A549 (cell line): ENCODE measurements around the gene TRAK1. TPM values are rescaled to one million over a fixed set of nuclear protein-coding genes. Genes with fewer than 3 reads are reported as not detected.

Experiments
- ATAC-seq, 2 experiments: fragments of 200-7000 bp in 1 of 2; fragments of >200 bp in 1 of 2; cut with Nextera tagmentation in 1 of 2; cut with Tn5 transposase in 1 of 2; 3 replicates each; pipeline versions ENCODE4 v1.8.0 to v1.9.1; 2018 to 2020; ENCODE audit warnings: mild to moderate bottlenecking in 1 of 2, moderate library complexity in 1 of 2
- CTCF ChIA-PET: fragments of 300-600 bp; sonication (Branson Sonifier 250); formaldehyde crosslinking; extraction: SDS; loops from one replicate; lab custom pipeline; 2021; ENCODE audit warnings: antibody characterized with exemption, inconsistent platforms; lab: Yijun Ruan, JAX
- POLR2A ChIA-PET: fragments of 350-600 bp; formaldehyde crosslinking; extraction: SDS; loops from one replicate; lab custom pipeline; 2021; ENCODE audit warnings: antibody characterized with exemption, inconsistent platforms; lab: Yijun Ruan, JAX
- DNase-seq, 2 experiments: peaks; one replicate each; pipeline versions ENCODE4 v3.0.0 to v3.0.0-alpha.2; 2011 to 2016; ENCODE audit warnings: low read depth in 1 of 2, low spot score in 1 of 2
- FAIRE-seq: peaks from 2 replicates; lab custom pipeline; 2011; peaks lifted over from hg19 to GRCh38; lab: Jason Lieb, UNC
- H3K27ac ChIP-seq, 2 experiments: fragments of >200 bp; sonication (Bioruptor Twin); formaldehyde crosslinking; 3 replicates each; pipeline ENCODE4 v1.5.1; 2016 to 2017
- H3K4me1 ChIP-seq: fragments of >200 bp; sonication (Bioruptor Twin); formaldehyde crosslinking; 3 replicates; pipeline ENCODE4 v1.6.1; 2016
- H3K4me2 ChIP-seq: fragments of >200 bp; sonication (Bioruptor Twin); formaldehyde crosslinking; 3 replicates; pipeline ENCODE4 v1.6.1; 2016
- H3K4me3 ChIP-seq: fragments of >200 bp; sonication (Bioruptor Twin); formaldehyde crosslinking; 3 replicates; pipeline ENCODE4 v1.5.1; 2016
- H3K9me3 ChIP-seq: fragments of >200 bp; sonication (Bioruptor Twin); formaldehyde crosslinking; 3 replicates; pipeline ENCODE4 v1.6.1; 2016
- CBX2 ChIP-seq: fragments of 200-600 bp; sonication (generic); IDR thresholded peaks from 2 replicates; pipeline ENCODE4 v1.6.1; 2016; ENCODE audit warnings: low read depth, mild to moderate bottlenecking, borderline replicate concordance
- CHD4 ChIP-seq: fragments of 200-600 bp; sonication (generic); IDR thresholded peaks from 2 replicates; pipeline ENCODE4 v1.6.1; 2016; ENCODE audit warnings: antibody characterized with exemption, mild to moderate bottlenecking, borderline replicate concordance
- EHMT2 ChIP-seq: fragments of 200-600 bp; sonication (generic); IDR thresholded peaks from 2 replicates; pipeline ENCODE4 v1.6.1; 2016; ENCODE audit warnings: antibody characterized with exemption, low read depth, mild to moderate bottlenecking, moderate library complexity
- FOSB ChIP-seq: fragments of 250-450 bp; sonication (Bioruptor Pico); IDR thresholded peaks from 2 replicates; pipeline ENCODE4 v1.5.0; 2020; ENCODE audit warnings: mild to moderate bottlenecking, moderate library complexity
- GATA3 ChIP-seq: IDR thresholded peaks from 2 replicates; pipeline ENCODE4 v1.6.1; 2012; ENCODE audit warnings: borderline replicate concordance
- HES2 ChIP-seq: fragments of >200 bp; sonication (Bioruptor Twin); formaldehyde crosslinking; IDR thresholded peaks from 2 replicates; pipeline ENCODE4 v1.6.1; 2016
- HEYL ChIP-seq: fragments of 250-450 bp; sonication (Bioruptor Pico); IDR thresholded peaks from 2 replicates; pipeline ENCODE4 v1.8.0; 2021; ENCODE audit warnings: mild to moderate bottlenecking, moderate library complexity
- HOXB5 ChIP-seq: fragments of 250-450 bp; sonication (Bioruptor Pico); IDR thresholded peaks from 2 replicates; pipeline ENCODE4 v1.5.0; 2020; ENCODE audit warnings: mild to moderate bottlenecking, moderate library complexity
- JUN ChIP-seq, 2 experiments: fragments of >200 bp; sonication (Bioruptor Twin); formaldehyde crosslinking; IDR thresholded peaks; 2 replicates in 1 of 2; 3 replicates in 1 of 2; pipeline ENCODE4 v1.6.1; 2016 to 2017
- MAFK ChIP-seq: fragments of 450-650 bp; IDR thresholded peaks from 2 replicates; pipeline ENCODE4 v1.6.1; 2014; ENCODE audit not compliant: partially characterized antibody
- POLR2A ChIP-seq: IDR thresholded peaks from 2 replicates; pipeline ENCODE4 v1.6.1; 2012; ENCODE audit warnings: mild to moderate bottlenecking, low read length
- RNF2 ChIP-seq: fragments of 200-600 bp; sonication (generic); IDR thresholded peaks from 2 replicates; pipeline ENCODE4 v1.6.1; 2016; ENCODE audit warnings: low read depth, mild to moderate bottlenecking, antibody characterized with exemption, moderate library complexity, borderline replicate concordance
- SMC3 ChIP-seq: fragments of >200 bp; sonication (Bioruptor Twin); formaldehyde crosslinking; IDR thresholded peaks from 3 replicates; pipeline ENCODE4 v1.6.1; 2018; ENCODE audit warnings: inconsistent platforms
- WGBS: methylation state at CpG from one replicate; pipeline ENCODE4 v1.1.6; 2017; ENCODE audit errors: missing lambda C conversion rate; 5-methylcytosine and 5-hydroxymethylcytosine counted together
- polyA plus RNA-seq, 4 experiments: library from polyadenylated mRNA; depleted of rRNA in 3 of 4; stranded (reverse); fragments of >200 nt; fragmentation: RNase III in 1 of 4; extraction: RNeasy Plus Mini Kit Qiagen cat#74134 plus additional on column Dnase treatment in 1 of 4; gene quantifications; 2 replicates in 3 of 4; 3 replicates in 1 of 4; pipeline ENCODE4 v1.2.3, GENCODE V29; 2011 to 2017
- TF ChIP-seq, protein P1 (sequence below): fragments of 450-650 bp; IDR thresholded peaks from 2 replicates; pipeline ENCODE4 v1.6.1; 2014; ENCODE audit warnings: antibody characterized with exemption
- TF ChIP-seq, protein P2 (sequence below): IDR thresholded peaks from 2 replicates; pipeline ENCODE4 v1.6.1; 2012
- TF ChIP-seq, protein P3 (sequence below): fragments of 150-350 bp; IDR thresholded peaks from 2 replicates; pipeline ENCODE4 v1.6.1; 2014; ENCODE audit warnings: low read depth, mild to moderate bottlenecking, low read length
- TF ChIP-seq, protein P4 (sequence below): fragments of 250-450 bp; sonication (Bioruptor Pico); IDR thresholded peaks from 2 replicates; pipeline ENCODE4 v1.5.0; 2021; ENCODE audit warnings: mild to moderate bottlenecking, moderate library complexity, borderline replicate concordance
- TF ChIP-seq, protein P5 (sequence below): fragments of >200 bp; sonication (Bioruptor Twin); formaldehyde crosslinking; IDR thresholded peaks from 3 replicates; pipeline ENCODE4 v1.6.1; 2016
- TF ChIP-seq, protein P6 (sequence below): fragments of 250-450 bp; sonication (Bioruptor Pico); IDR thresholded peaks from 2 replicates; pipeline ENCODE4 v1.5.0; 2020; ENCODE audit warnings: low read depth, mild to moderate bottlenecking, moderate library complexity

The TRAK1 gene
- polyA plus RNA-seq, 2 of the 4 experiments (the other 2 are of a cell fraction) = 12.2 to 22.3 TPM

DNA sequence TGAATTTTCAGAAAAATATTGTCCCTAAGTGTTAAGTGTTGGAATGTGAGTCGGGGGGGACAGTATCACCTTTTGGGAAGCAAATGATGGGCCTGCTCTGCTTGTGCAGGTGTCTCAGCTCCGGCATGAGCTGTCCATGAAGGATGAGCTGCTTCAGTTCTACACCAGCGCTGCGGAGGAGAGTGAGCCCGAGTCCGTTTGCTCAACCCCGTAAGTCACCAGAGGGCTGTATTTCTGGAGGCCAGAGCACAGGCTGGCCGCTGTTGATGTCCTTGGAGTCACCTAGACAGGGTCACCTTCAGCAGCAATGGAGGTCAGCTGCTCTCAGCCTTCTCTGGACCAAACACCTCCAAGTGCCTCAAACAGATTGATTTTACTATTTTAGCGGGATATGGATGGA lies 96.8 kb downstream of the TRAK1 start:
- ChIA-PET POLR2A (no interaction called here), CTCF (interaction anchor here (1.9 kb wide), 1 partner anchor 70 kb away, joined by 13 read pairs; no protein-coding TSS in a partner anchor)
- Histone ChIP-seq H3K4me2 (no peak overlapping the region), H3K4me1 (no peaks in the 10 kb centered on the region), H3K4me3 (no peak overlapping the region), H3K9me3 (no peaks in the 10 kb centered on the region), H3K27ac (no peak overlapping the region)
- TF ChIP-seq HEYL (CRISPR knock-in tag) (no peak), MAFK (no peak), POLR2A (no peak), CBX2 (no peak), RNF2 (no peak), FOSB (CRISPR knock-in tag) (no peak), GATA3 (no peak), SMC3 (no peak), HOXB5 (no peak)
- TF ChIP-seq, protein P1, sequence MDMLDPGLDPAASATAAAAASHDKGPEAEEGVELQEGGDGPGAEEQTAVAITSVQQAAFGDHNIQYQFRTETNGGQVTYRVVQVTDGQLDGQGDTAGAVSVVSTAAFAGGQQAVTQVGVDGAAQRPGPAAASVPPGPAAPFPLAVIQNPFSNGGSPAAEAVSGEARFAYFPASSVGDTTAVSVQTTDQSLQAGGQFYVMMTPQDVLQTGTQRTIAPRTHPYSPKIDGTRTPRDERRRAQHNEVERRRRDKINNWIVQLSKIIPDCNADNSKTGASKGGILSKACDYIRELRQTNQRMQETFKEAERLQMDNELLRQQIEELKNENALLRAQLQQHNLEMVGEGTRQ = no peak
- TF ChIP-seq, protein P2, sequence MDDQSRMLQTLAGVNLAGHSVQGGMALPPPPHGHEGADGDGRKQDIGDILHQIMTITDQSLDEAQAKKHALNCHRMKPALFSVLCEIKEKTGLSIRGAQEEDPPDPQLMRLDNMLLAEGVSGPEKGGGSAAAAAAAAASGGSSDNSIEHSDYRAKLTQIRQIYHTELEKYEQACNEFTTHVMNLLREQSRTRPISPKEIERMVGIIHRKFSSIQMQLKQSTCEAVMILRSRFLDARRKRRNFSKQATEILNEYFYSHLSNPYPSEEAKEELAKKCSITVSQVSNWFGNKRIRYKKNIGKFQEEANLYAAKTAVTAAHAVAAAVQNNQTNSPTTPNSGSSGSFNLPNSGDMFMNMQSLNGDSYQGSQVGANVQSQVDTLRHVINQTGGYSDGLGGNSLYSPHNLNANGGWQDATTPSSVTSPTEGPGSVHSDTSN = no peak
- TF ChIP-seq, protein P3, sequence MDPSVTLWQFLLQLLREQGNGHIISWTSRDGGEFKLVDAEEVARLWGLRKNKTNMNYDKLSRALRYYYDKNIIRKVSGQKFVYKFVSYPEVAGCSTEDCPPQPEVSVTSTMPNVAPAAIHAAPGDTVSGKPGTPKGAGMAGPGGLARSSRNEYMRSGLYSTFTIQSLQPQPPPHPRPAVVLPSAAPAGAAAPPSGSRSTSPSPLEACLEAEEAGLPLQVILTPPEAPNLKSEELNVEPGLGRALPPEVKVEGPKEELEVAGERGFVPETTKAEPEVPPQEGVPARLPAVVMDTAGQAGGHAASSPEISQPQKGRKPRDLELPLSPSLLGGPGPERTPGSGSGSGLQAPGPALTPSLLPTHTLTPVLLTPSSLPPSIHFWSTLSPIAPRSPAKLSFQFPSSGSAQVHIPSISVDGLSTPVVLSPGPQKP = no peak
- TF ChIP-seq, protein P4, sequence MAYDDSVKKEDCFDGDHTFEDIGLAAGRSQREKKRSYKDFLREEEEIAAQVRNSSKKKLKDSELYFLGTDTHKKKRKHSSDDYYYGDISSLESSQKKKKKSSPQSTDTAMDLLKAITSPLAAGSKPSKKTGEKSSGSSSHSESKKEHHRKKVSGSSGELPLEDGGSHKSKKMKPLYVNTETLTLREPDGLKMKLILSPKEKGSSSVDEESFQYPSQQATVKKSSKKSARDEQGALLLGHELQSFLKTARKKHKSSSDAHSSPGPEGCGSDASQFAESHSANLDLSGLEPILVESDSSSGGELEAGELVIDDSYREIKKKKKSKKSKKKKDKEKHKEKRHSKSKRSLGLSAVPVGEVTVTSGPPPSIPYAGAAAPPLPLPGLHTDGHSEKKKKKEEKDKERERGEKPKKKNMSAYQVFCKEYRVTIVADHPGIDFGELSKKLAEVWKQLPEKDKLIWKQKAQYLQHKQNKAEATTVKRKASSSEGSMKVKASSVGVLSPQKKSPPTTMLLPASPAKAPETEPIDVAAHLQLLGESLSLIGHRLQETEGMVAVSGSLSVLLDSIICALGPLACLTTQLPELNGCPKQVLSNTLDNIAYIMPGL = no peak
- 85% methylated on average over 9 of the region's 9 CpGs for WGBS
- ATAC-seq (no peak), DNase-seq (no peak), FAIRE-seq (no peak)

DNA sequence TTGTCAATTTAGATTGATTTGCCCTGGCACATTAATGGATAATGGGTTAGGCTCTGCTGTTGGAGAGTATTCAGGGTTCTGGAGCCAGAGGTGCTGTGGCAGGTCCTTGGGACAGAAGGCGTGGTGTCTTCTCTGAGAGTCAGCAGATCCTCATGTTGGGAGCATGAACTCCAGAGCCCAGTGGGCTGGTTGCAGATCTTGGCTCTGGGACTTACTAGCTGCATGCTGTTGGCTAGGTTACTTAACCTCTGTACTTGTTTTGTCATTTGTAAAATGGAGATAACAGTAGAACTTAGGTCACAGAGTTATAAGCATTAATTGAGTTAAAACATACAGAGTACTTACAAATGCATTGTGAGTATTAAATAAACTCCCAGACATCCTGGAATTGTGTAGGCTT lies 97.2 kb downstream of the TRAK1 start:
- Histone ChIP-seq H3K4me1 (no peaks in the 10 kb centered on the region), H3K4me2 (no peak overlapping the region), H3K27ac (no peak overlapping the region), H3K9me3 (no peaks in the 10 kb centered on the region), H3K4me3 (no peak overlapping the region)
- no peak for TF ChIP-seq EHMT2
- no peak for TF ChIP-seq SMC3
- TF ChIP-seq HES2 = no peak
- no peak for TF ChIP-seq CHD4
- TF ChIP-seq JUN (IDR thresholded peaks at IDR 0.05) = no peak
- TF ChIP-seq, protein P5, sequence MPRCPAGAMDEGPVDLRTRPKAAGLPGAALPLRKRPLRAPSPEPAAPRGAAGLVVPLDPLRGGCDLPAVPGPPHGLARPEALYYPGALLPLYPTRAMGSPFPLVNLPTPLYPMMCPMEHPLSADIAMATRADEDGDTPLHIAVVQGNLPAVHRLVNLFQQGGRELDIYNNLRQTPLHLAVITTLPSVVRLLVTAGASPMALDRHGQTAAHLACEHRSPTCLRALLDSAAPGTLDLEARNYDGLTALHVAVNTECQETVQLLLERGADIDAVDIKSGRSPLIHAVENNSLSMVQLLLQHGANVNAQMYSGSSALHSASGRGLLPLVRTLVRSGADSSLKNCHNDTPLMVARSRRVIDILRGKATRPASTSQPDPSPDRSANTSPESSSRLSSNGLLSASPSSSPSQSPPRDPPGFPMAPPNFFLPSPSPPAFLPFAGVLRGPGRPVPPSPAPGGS = no peak
- TF ChIP-seq, protein P6, sequence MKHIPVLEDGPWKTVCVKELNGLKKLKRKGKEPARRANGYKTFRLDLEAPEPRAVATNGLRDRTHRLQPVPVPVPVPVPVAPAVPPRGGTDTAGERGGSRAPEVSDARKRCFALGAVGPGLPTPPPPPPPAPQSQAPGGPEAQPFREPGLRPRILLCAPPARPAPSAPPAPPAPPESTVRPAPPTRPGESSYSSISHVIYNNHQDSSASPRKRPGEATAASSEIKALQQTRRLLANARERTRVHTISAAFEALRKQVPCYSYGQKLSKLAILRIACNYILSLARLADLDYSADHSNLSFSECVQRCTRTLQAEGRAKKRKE (CRISPR knock-in tag) = no peak
- CTCF ChIA-PET = interaction anchor here (3.6 to 4.7 kb wide), 3 partner anchors 12 to 88 kb away, joined by 20 to 102 read pairs (median 30); no protein-coding TSS in a partner anchor
- POLR2A ChIA-PET = no interaction called here
- DNase-seq (no peak), FAIRE-seq (no peak), ATAC-seq (no peak)
- 83% methylated on average over 1 of the region's 1 CpG for WGBS
